Left lung (tissue), 10 donors: ENCODE measurements around the gene ACMSD. TPM values are rescaled to one million over a fixed set of nuclear protein-coding genes. Genes with fewer than 3 reads are reported as not detected.
A peak's percentile ranks its signal among the peaks of the same experiment; 100 is the strongest.

Source experiments
- ATAC-seq: fragments of 200-7000 bp; cut with Tn5 transposase; one replicate; pipeline ENCODE4 v1.9.1; 2020; ENCODE audit warnings: moderate library complexity
- DNase-seq, 4 donors: peaks; one replicate each; pipeline ENCODE4 v3.0.0-alpha.2; 2013 to 2020
- H3K27ac ChIP-seq, 2 donors: fragments of 200-600 bp; sonication (generic) in 1 of 2; one replicate each; pipeline versions ENCODE4 v1.5.0 to v1.8.0; 2020 to 2021
- H3K27me3 ChIP-seq, 2 donors: fragments of 200-600 bp; sonication (generic) in 1 of 2; one replicate each; pipeline versions ENCODE4 v1.5.0 to v1.8.0; 2020 to 2021
- H3K36me3 ChIP-seq, 2 donors: fragments of 200-600 bp; sonication (generic) in 1 of 2; one replicate each; pipeline versions ENCODE4 v1.5.0 to v1.8.0; 2020 to 2021
- H3K4me1 ChIP-seq, 2 donors: fragments of 200-600 bp; one replicate each; pipeline ENCODE4 v1.8.0; 2021
- H3K4me3 ChIP-seq, 2 donors: fragments of 200-600 bp; sonication (generic) in 1 of 2; one replicate each; pipeline versions ENCODE4 v1.5.0 to v1.8.0; 2020 to 2021; ENCODE audit warnings: mild to moderate bottlenecking in 1 of 2
- H3K9me3 ChIP-seq, 2 donors: fragments of 200-600 bp; sonication (generic) in 1 of 2; one replicate each; pipeline versions ENCODE4 v1.5.0 to v1.8.0; 2020 to 2021
- CTCF ChIP-seq, 2 donors: fragments of 200-600 bp; sonication (generic) in 1 of 2; IDR thresholded peaks; one replicate each; pipeline versions ENCODE4 v1.5.0 to v1.8.0; 2021; ENCODE audit warnings: antibody characterized with exemption in 2 of 2
- intact Hi-C, 2 donors: fragments of 100-400 bp; cut with DNase I; formaldehyde crosslinking; loops; one replicate each; pipeline versions ENCODE4 v1.11.2 to v1.14.2; 2022
- polyA plus RNA-seq, 6 donors: library from polyadenylated mRNA; unstranded; fragments of 120-200 nt; gene quantifications; one replicate each; pipeline ENCODE4 v1.2.1, GENCODE V29; 2013; ENCODE audit not compliant: insufficient read length in 6 of 6
- total RNA-seq, 2 donors: library from RNA; stranded (reverse); fragmentation: NEBNext Ultra II Directional; extraction: Animal tissue kit (Norgen Biotek cat#: 25700); gene quantifications; one replicate each; pipeline ENCODE4 v1.2.1, GENCODE V29; 2021
- donor health status: DM: no; HTN: yes; CAD: no.
- donor health status: DM: no; HTN: no; CAD: no.

ACMSD gene
- total and polyA plus RNA-seq, 8 donors, result 1.0 to 2.0 (median 1.7) TPM; not detected in 2

- Histone ChIP-seq H3K4me3 (no peak overlapping the region), H3K9me3 (no peaks in the 10 kb centered on the region), H3K27ac (no peak overlapping the region), H3K27me3 (no peaks in the 10 kb centered on the region), H3K4me1 (no peaks in the 10 kb centered on the region), H3K36me3 (no peaks in the 10 kb centered on the region)
- intact Hi-C loops, result no loop called here
- TF ChIP-seq CTCF (IDR thresholded peaks at IDR 0.05), result no peak
- DNase-seq (no peak), ATAC-seq (no peak)
Observed at GRCh38 chr2:134866498-134867099, 28.2 kb downstream of the ACMSD start.

DNA sequence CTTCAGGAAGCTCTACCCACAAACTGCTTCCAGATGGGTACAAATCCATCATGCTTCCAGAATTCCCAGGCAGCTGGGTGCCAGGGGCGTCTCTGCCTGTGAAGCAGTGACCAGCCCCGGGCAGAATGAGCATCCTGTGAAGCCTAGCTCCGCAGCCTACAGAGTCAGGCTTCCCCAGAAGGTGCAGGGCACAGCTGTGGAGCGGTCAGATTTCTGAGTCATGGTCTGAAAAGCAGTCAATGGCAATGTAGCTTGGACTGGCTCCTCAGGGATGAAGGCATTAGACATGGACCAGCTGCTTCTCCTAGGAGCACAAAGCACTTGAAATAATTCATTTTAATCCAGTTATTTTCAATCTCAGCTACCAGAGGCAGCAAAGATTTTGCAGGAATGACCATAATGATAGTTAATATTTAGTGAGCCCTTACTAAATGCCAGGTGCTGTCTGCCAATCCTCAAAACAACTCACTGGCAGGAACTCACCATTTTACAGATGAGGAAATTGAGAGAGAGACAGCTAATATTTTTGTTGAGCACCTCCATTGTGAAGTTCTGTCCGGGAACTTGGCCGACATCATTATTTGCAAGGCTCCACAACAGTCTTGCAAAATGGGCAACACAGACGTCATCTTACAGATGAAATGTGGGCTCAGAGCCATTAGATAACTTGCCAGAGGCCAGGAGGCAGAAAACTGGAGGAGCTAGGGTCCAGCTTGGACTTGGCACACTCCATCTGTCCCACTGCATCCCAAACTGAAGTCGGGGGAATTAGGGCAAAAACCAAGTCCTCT lies 31.7 kb downstream of the ACMSD start:
- DNase-seq (no peak), ATAC-seq (peak; percentile 36)
- H3K4me3 ChIP-seq, result no peak overlapping the region
- no peaks in the 10 kb centered on the region for H3K9me3 ChIP-seq
- no peak for TF ChIP-seq CTCF (IDR thresholded peaks at IDR 0.05)
- intact Hi-C loops, result no loop called here
- no peaks in the 10 kb centered on the region for H3K36me3 ChIP-seq
- no peak overlapping the region for H3K27ac ChIP-seq
- H3K4me1 ChIP-seq, result no peaks in the 10 kb centered on the region
- no peaks in the 10 kb centered on the region for H3K27me3 ChIP-seq

- intact Hi-C loops, result no loop called here
- H3K36me3 ChIP-seq, result no peaks in the 10 kb centered on the region
- no peak overlapping the region for H3K27ac ChIP-seq
- TF ChIP-seq CTCF (IDR thresholded peaks at IDR 0.05), result no peak
- ATAC-seq, result no peak
- H3K4me1 ChIP-seq, result no peaks in the 10 kb centered on the region
- DNase-seq, result no peak
- H3K4me3 ChIP-seq, result no peak overlapping the region
- peaks cover 0 to 5% of the 10 kb centered on the region in 2 donors for H3K9me3 ChIP-seq
- no peaks in the 10 kb centered on the region for H3K27me3 ChIP-seq
Observed at GRCh38 chr2:134873152-134873551, 34.7 kb downstream of the ACMSD start.

DNA sequence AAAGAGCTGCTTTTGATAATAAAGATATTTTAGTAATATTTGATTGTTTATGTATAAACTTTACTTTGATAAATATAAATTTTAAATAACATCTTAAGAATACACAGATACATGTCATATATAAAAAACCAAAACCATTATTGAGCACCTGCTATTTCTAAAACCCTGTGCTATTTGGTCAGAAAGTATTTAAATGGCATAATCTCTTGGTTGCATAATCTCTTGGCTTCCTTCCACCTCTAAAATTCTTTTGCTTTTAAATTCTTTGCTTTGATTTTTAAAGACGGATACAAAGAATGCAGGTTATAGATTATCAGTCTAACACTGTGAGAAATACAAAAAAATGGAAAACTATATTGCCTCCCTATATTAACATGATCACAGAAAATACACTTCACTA lies 36.9 kb downstream of the ACMSD start:
- H3K27me3 ChIP-seq, result no peaks in the 10 kb centered on the region
- no peak overlapping the region for H3K4me3 ChIP-seq
- no peak for TF ChIP-seq CTCF (IDR thresholded peaks at IDR 0.05)
- no peaks in the 10 kb centered on the region for H3K36me3 ChIP-seq
- intact Hi-C loops, result no loop called here
- H3K9me3 ChIP-seq, result peaks cover 0 to 15% of the 10 kb centered on the region in 2 donors
- no peak for ATAC-seq
- DNase-seq, result no peak
- no peak overlapping the region for H3K27ac ChIP-seq
- H3K4me1 ChIP-seq, result no peaks in the 10 kb centered on the region

DNA sequence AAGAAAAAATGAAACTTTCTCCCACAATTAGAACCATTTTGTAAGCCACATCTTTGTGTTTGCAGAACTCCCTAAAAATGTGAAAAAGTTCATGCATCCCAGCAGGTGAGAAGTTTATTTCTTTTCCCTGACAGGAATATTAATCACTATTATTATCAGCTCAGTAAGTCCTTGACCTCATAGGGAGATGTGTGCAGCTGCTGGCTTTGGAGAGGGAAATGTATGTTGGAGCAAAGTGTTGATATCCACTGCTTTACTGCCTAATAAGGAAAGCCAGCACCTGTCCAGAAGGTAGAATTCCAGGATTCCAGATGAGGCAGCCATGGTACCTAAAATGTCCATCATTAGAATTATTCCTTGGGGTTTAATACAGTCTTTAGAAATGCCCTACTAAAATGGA lies 44.4 kb downstream of the ACMSD start:
- ATAC-seq (no peak), DNase-seq (no peak)
- H3K4me3 ChIP-seq, result no peak overlapping the region
- no peak for TF ChIP-seq CTCF (IDR thresholded peaks at IDR 0.05)
- intact Hi-C loops, result no loop called here
- no peaks in the 10 kb centered on the region for H3K27me3 ChIP-seq
- H3K27ac ChIP-seq, result no peak overlapping the region
- peaks cover 0 to 13% of the 10 kb centered on the region in 2 donors for H3K9me3 ChIP-seq
- no peaks in the 10 kb centered on the region for H3K36me3 ChIP-seq
- H3K4me1 ChIP-seq, result no peaks in the 10 kb centered on the region
